WTC11 (cell line): ENCODE measurements around the gene ACSBG1. TPM values are rescaled to one million over a fixed set of nuclear protein-coding genes. Genes with fewer than 3 reads are reported as not detected.

ENCODE experiments used
- ATAC-seq: fragments of 200-7000 bp; cut with Tn5 transposase; 2 replicates; pipeline ENCODE4 v1.10.0; 2021; ENCODE audit warnings: mild to moderate bottlenecking, moderate library complexity
- CTCF ChIA-PET: fragments of 300-600 bp; sonication (Branson Sonifier 250); formaldehyde crosslinking; loops from one replicate; lab custom pipeline; 2021; ENCODE audit warnings: antibody characterized with exemption; lab: Charles Lee
- POLR2A ChIA-PET: fragments of 350-600 bp; sonication (Branson Sonifier 250); formaldehyde crosslinking; loops from one replicate; lab custom pipeline; 2021; ENCODE audit warnings: antibody characterized with exemption; lab: Charles Lee
- DNase-seq: peaks from one replicate; pipeline ENCODE4 v3.0.0; 2021; ENCODE audit warnings: low spot score
- H3K27ac Mint-ChIP-seq: 2 replicates; pipeline ENCODE4 v1.8.0; 2021; ENCODE audit warnings: mixed read lengths
- H3K27me3 Mint-ChIP-seq: 2 replicates; pipeline ENCODE4 v1.8.0; 2021; ENCODE audit warnings: low read depth, mild to moderate bottlenecking, moderate library complexity, mixed read lengths
- H3K36me3 Mint-ChIP-seq: 2 replicates; pipeline ENCODE4 v1.8.0; 2021; ENCODE audit warnings: mixed read lengths
- H3K4me1 Mint-ChIP-seq: 2 replicates; pipeline ENCODE4 v1.8.0; 2022; ENCODE audit warnings: mixed read lengths
- H3K4me3 Mint-ChIP-seq: 2 replicates; pipeline ENCODE4 v1.8.0; 2021; ENCODE audit warnings: mild to moderate bottlenecking, moderate library complexity, mixed read lengths
- H3K9me3 Mint-ChIP-seq: 2 replicates; pipeline ENCODE4 v1.8.0; 2021; ENCODE audit warnings: mixed read lengths
- CBFB ChIP-seq: sonication (generic); formaldehyde crosslinking; IDR thresholded peaks from 2 replicates; pipeline ENCODE4 v1.8.1; 2022; ENCODE audit warnings: mild to moderate bottlenecking, low read depth, missing genetic modification reagents
- CREB1 ChIP-seq: sonication (generic); formaldehyde crosslinking; IDR thresholded peaks from 2 replicates; pipeline ENCODE4 v1.8.0; 2023; ENCODE audit warnings: mild to moderate bottlenecking, missing genetic modification reagents
- CTCF ChIP-seq: fragments of 200-600 bp; IDR thresholded peaks from 2 replicates; pipeline ENCODE4 v1.8.0; 2022; ENCODE audit warnings: antibody characterized with exemption
- HMGA2 ChIP-seq: fragments of 250-450 bp; sonication (Bioruptor Pico); IDR thresholded peaks from 2 replicates; pipeline ENCODE4 v1.4.0; 2021; ENCODE audit warnings: mild to moderate bottlenecking, moderate library complexity
- JUN ChIP-seq: sonication (generic); formaldehyde crosslinking; IDR thresholded peaks from 2 replicates; pipeline ENCODE4 v1.8.0; 2023; ENCODE audit warnings: mild to moderate bottlenecking, missing genetic modification reagents
- RORB ChIP-seq: fragments of 250-450 bp; sonication (Bioruptor Pico); IDR thresholded peaks from 2 replicates; pipeline ENCODE4 v1.9.0; 2021; ENCODE audit warnings: mild to moderate bottlenecking
- total RNA-seq: library from RNA; stranded (reverse); gene quantifications from 3 replicates; pipeline ENCODE4 v1.2.3, GENCODE V29; 2021

Gene ACSBG1
- total RNA-seq, 1 experiment from 2014 or later: 5.8 TPM

- DNase-seq (peak; percentile 33), ATAC-seq (peak; percentile 81)
- no peaks in the 10 kb centered on the region for H3K27me3 Mint-ChIP-seq
- H3K27ac Mint-ChIP-seq: peak overlapping the region; percentile 77
- TF ChIP-seq CREB1 (CRISPR knock-in tag): no peak
- no peak for TF ChIP-seq CTCF
- TF ChIP-seq RORB (CRISPR knock-in tag): no peak
- TF ChIP-seq CBFB (CRISPR knock-in tag): no peak
- TF ChIP-seq JUN (CRISPR knock-in tag): no peak
- no peak for TF ChIP-seq HMGA2
- 0 out of 2 replicates have a peak, but pooled peaks cover 7% of the 10 kb centered on the region for H3K36me3 Mint-ChIP-seq
- no peaks in the 10 kb centered on the region for H3K9me3 Mint-ChIP-seq
- H3K4me1 Mint-ChIP-seq: peaks cover 21% of the 10 kb centered on the region
- 0 out of 2 replicates have a peak overlapping the region, but pooled peaks have one; percentile 24 for H3K4me3 Mint-ChIP-seq
- ChIA-PET CTCF (interaction anchor here (0.6 to 2.7 kb wide), 10 partner anchors 10 to 647 kb away, joined by 3 to 28 read pairs (median 4); partner anchors contain the start of gene CIB2), POLR2A (interaction anchor here (1.6 to 2.8 kb wide), 2 partner anchors 10 to 12 kb away, joined by 5 to 10 read pairs; partner anchors contain the start of gene CIB2)
Measured at GRCh38 chr15:78120523-78120922, 113.8 kb downstream of the ACSBG1 start.

Other genes with a start within 250 kb of the ACSBG1 start
- gene TBC1D2B, start 156.9 kb downstream of the ACSBG1 start, total RNA-seq: 15.2 to 18.3 TPM (median 16.8 TPM) in 3 replicates
- not detected in 3 replicates for gene SH2D7, start 142.0 kb downstream of the ACSBG1 start, total RNA-seq
- 45.2 to 56.4 TPM (median 56.2 TPM) in 3 replicates for gene CIB2, start 103.1 kb downstream of the ACSBG1 start, total RNA-seq
- 37.8 to 56.6 TPM (median 38.5 TPM) in 3 replicates for gene IDH3A, start 85.2 kb downstream of the ACSBG1 start, total RNA-seq
- gene DNAJA4, start 30.0 kb upstream of the ACSBG1 start, total RNA-seq: 7.8 to 10.1 TPM (median 9.8 TPM) in 3 replicates
- 49.5 to 55.6 TPM (median 50.9 TPM) in 3 replicates for gene SKIC8, start 65.0 kb upstream of the ACSBG1 start, total RNA-seq
- gene CRABP1, start 105.8 kb upstream of the ACSBG1 start, total RNA-seq: 374 to 444 TPM (median 377 TPM) in 3 replicates
- gene IREB2, start 203.7 kb upstream of the ACSBG1 start, total RNA-seq: 86.0 to 89.5 TPM (median 89.3 TPM) in 3 replicates